SK-N-SH (cell line): ENCODE measurements around the gene BEND4. TPM values are rescaled to one million over a fixed set of nuclear protein-coding genes. Genes with fewer than 3 reads are reported as not detected.

Experiments used
- CTCF ChIA-PET: fragments of 300-600, 350-600 bp; formaldehyde crosslinking; extraction: SDS; loops from one replicate; lab custom pipeline; 2021; lab: Yijun Ruan, JAX
- POLR2A ChIA-PET: fragments of 350-600 bp; sonication (Branson Sonifier 250); formaldehyde crosslinking; extraction: SDS; loops from one replicate; lab custom pipeline; 2020; ENCODE audit warnings: antibody characterized with exemption, inconsistent platforms; lab: Yijun Ruan, JAX
- DNase-seq: peaks from one replicate; pipeline ENCODE4 v3.0.0; 2012
- H2AFZ ChIP-seq: fragments of 200-600 bp; sonication (generic); 2 replicates; pipeline ENCODE4 v1.8.1; 2016; ENCODE audit warnings: antibody characterized with exemption, mild to moderate bottlenecking, low read depth
- H3F3A ChIP-seq: fragments of 200-600 bp; sonication (generic); replicated peaks from 2 replicates; pipeline ENCODE3; 2016; ENCODE audit warnings: antibody characterized with exemption, mild to moderate bottlenecking; ENCODE audit not compliant: insufficient read depth
- H3K27ac ChIP-seq, 2 experiments: fragments of 200-500 bp in 1 of 2; fragments of 200-600 bp in 1 of 2; sonication (Bioruptor generic) in 1 of 2; sonication (generic), shearing (Covaris generic) in 1 of 2; 2 replicates each; pipeline versions ENCODE4 v1.5.1 to v1.6.1; 2014 to 2016; ENCODE audit warnings: low read depth in 2 of 2, inconsistent platforms in 1 of 2, low read length in 1 of 2, mild to moderate bottlenecking in 1 of 2, mixed read lengths in 1 of 2
- H3K27me3 ChIP-seq: fragments of 200-600 bp; sonication (generic), shearing (Covaris generic); 2 replicates; pipeline ENCODE4 v1.6.1; 2016; ENCODE audit warnings: mixed run types; ENCODE audit not compliant: insufficient read depth
- H3K36me3 ChIP-seq, 2 experiments: fragments of 200-500 bp in 1 of 2; fragments of 200-600 bp in 1 of 2; sonication (Bioruptor generic) in 1 of 2; sonication (generic) in 1 of 2; replicated peaks in 1 of 2; 2 replicates each; pipeline versions ENCODE3 to v1.5.1; 2014 to 2016; ENCODE audit warnings: low read length in 1 of 2, mild to moderate bottlenecking in 1 of 2; ENCODE audit not compliant: insufficient read depth in 2 of 2, control insufficient read depth in 1 of 2
- H3K4me1 ChIP-seq, 2 experiments: fragments of 200-500 bp in 1 of 2; fragments of 200-600 bp in 1 of 2; sonication (Bioruptor generic) in 1 of 2; sonication (generic), shearing (Covaris generic) in 1 of 2; 2 replicates each; pipeline versions ENCODE4 v1.5.1 to v1.6.1; 2014 to 2016; ENCODE audit warnings: low read depth in 1 of 2, low read length in 1 of 2, mixed run types in 1 of 2; ENCODE audit not compliant: insufficient read depth in 2 of 2, control insufficient read depth in 1 of 2
- H3K4me2 ChIP-seq: fragments of 200-600 bp; sonication (generic), shearing (Covaris generic); 2 replicates; pipeline ENCODE4 v1.6.1; 2017; ENCODE audit warnings: mixed run types
- H3K4me3 ChIP-seq, 2 experiments: fragments of 200-500 bp in 1 of 2; fragments of 200-600 bp in 1 of 2; sonication (Bioruptor generic) in 1 of 2; sonication (generic), shearing (Covaris generic) in 1 of 2; 2 replicates each; pipeline versions ENCODE4 v1.5.1 to v1.8.1; 2014 to 2016; ENCODE audit warnings: low read depth in 2 of 2, inconsistent platforms in 1 of 2, low read length in 1 of 2, mild to moderate bottlenecking in 1 of 2, mixed read lengths in 1 of 2, moderate library complexity in 1 of 2
- H3K79me2 ChIP-seq: fragments of 200-600 bp; sonication (generic); 2 replicates; pipeline ENCODE4 v1.8.1; 2017; ENCODE audit warnings: mild to moderate bottlenecking; ENCODE audit not compliant: insufficient read depth
- H3K9ac ChIP-seq: fragments of 200-600 bp; sonication (generic); 2 replicates; pipeline ENCODE4 v1.6.1; 2017; ENCODE audit warnings: mixed run types
- H3K9me2 ChIP-seq: fragments of 200-600 bp; sonication (generic); 2 replicates; pipeline ENCODE4 v1.6.1; 2017; ENCODE audit warnings: mixed run types
- H3K9me3 ChIP-seq: fragments of 200-600 bp; sonication (generic); 2 replicates; pipeline ENCODE4 v1.6.1; 2017; ENCODE audit warnings: mixed run types, mild to moderate bottlenecking, moderate library complexity
- H4K20me1 ChIP-seq: fragments of 200-600 bp; sonication (generic); 2 replicates; pipeline ENCODE4 v1.6.1; 2017; ENCODE audit warnings: mild to moderate bottlenecking, mixed run types; ENCODE audit not compliant: insufficient read depth
- ELF1 ChIP-seq: IDR thresholded peaks from 2 replicates; pipeline ENCODE4 v1.4.0; 2012
- EZH2phosphoT487 ChIP-seq: fragments of 200-600 bp; sonication (generic); IDR thresholded peaks from 2 replicates; pipeline ENCODE4 v1.6.1; 2017; ENCODE audit warnings: low read depth, mixed run types, mild to moderate bottlenecking, antibody characterized with exemption, moderate library complexity, borderline replicate concordance
- GATA2 ChIP-seq: sonication (generic); formaldehyde crosslinking; IDR thresholded peaks from 2 replicates; pipeline ENCODE4 v1.5.0; 2020; ENCODE audit warnings: mild to moderate bottlenecking, missing genetic modification reagents
- MXI1 ChIP-seq: IDR thresholded peaks from 2 replicates; pipeline ENCODE4 v1.6.1; 2012; ENCODE audit warnings: mild to moderate bottlenecking, low read depth, low read length, improper control_type of control experiment
- POLR2AphosphoS5 ChIP-seq: IDR thresholded peaks from 2 replicates; pipeline ENCODE4 v1.6.1; 2012; ENCODE audit warnings: low read depth, low read length
- RAD21 ChIP-seq: IDR thresholded peaks from 2 replicates; pipeline ENCODE4 v1.6.1; 2012; ENCODE audit warnings: mild to moderate bottlenecking, low read length
- RCOR1 ChIP-seq: fragments of 150-350 bp; IDR thresholded peaks from 2 replicates; pipeline ENCODE4 v1.6.1; 2017; ENCODE audit warnings: antibody characterized with exemption, low read length
- RFX5 ChIP-seq: IDR thresholded peaks from 2 replicates; pipeline ENCODE4 v1.6.1; 2012; ENCODE audit warnings: mild to moderate bottlenecking, improper control_type of control experiment, low read length
- TEAD4 ChIP-seq: IDR thresholded peaks from 2 replicates; pipeline ENCODE4 v1.4.0; 2012; ENCODE audit warnings: mild to moderate bottlenecking, borderline replicate concordance; ENCODE audit not compliant: insufficient read depth
- YY1 ChIP-seq: IDR thresholded peaks from 2 replicates; pipeline ENCODE4 v1.4.0; 2012; ENCODE audit warnings: low read depth, mild to moderate bottlenecking
- ZBTB33 ChIP-seq: IDR thresholded peaks from 2 replicates; pipeline ENCODE4 v1.4.0; 2012; ENCODE audit warnings: low read depth, borderline replicate concordance
- WGBS: methylation state at CpG from one replicate; pipeline ENCODE4 v1.1.6; 2017; ENCODE audit warnings: low lambda C conversion rate; 5-methylcytosine and 5-hydroxymethylcytosine counted together
- polyA plus RNA-seq, 3 experiments: library from polyadenylated mRNA; depleted of rRNA; stranded (reverse); fragments of >200 nt; gene quantifications; 2 replicates each; pipeline ENCODE4 v1.2.3, GENCODE V29; 2012
- TF ChIP-seq, protein P1 (sequence below): IDR thresholded peaks from 2 replicates; pipeline ENCODE4 v1.6.1; 2012; ENCODE audit warnings: mild to moderate bottlenecking, low read depth, low read length, moderate library complexity
- TF ChIP-seq, protein P2 (sequence below): IDR thresholded peaks from 2 replicates; pipeline ENCODE4 v1.4.0; 2012; ENCODE audit warnings: low read depth, borderline replicate concordance
- TF ChIP-seq, protein P3 (sequence below): IDR thresholded peaks from 2 replicates; pipeline ENCODE4; 2012

BEND4 gene
- polyA plus RNA-seq, 1 of the 3 experiments (the other 2 are of a cell fraction) = 0.02 TPM

- no peaks in the 10 kb centered on the region for H3K9me2 ChIP-seq
- no peak overlapping the region for H3K27ac ChIP-seq
- no peak for DNase-seq
- H3K9ac ChIP-seq = no peak overlapping the region
- no peaks in the 10 kb centered on the region; a peak in 1 of 4 replicates for H3K4me1 ChIP-seq
- no peaks in the 10 kb centered on the region for H3F3A ChIP-seq
- no peak overlapping the region for H2AFZ ChIP-seq
- TF ChIP-seq, protein P1, sequence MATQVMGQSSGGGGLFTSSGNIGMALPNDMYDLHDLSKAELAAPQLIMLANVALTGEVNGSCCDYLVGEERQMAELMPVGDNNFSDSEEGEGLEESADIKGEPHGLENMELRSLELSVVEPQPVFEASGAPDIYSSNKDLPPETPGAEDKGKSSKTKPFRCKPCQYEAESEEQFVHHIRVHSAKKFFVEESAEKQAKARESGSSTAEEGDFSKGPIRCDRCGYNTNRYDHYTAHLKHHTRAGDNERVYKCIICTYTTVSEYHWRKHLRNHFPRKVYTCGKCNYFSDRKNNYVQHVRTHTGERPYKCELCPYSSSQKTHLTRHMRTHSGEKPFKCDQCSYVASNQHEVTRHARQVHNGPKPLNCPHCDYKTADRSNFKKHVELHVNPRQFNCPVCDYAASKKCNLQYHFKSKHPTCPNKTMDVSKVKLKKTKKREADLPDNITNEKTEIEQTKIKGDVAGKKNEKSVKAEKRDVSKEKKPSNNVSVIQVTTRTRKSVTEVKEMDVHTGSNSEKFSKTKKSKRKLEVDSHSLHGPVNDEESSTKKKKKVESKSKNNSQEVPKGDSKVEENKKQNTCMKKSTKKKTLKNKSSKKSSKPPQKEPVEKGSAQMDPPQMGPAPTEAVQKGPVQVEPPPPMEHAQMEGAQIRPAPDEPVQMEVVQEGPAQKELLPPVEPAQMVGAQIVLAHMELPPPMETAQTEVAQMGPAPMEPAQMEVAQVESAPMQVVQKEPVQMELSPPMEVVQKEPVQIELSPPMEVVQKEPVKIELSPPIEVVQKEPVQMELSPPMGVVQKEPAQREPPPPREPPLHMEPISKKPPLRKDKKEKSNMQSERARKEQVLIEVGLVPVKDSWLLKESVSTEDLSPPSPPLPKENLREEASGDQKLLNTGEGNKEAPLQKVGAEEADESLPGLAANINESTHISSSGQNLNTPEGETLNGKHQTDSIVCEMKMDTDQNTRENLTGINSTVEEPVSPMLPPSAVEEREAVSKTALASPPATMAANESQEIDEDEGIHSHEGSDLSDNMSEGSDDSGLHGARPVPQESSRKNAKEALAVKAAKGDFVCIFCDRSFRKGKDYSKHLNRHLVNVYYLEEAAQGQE = no peak
- TF ChIP-seq TEAD4 = no peak
- no peak for TF ChIP-seq ELF1
- TF ChIP-seq EZH2phosphoT487 = no peak
- TF ChIP-seq GATA2 (CRISPR knock-in tag) = no peak
- no peak for TF ChIP-seq YY1
- TF ChIP-seq, all 33 proteins: peak for 0
- no peaks in the 10 kb centered on the region for H3K79me2 ChIP-seq
- H4K20me1 ChIP-seq = no peaks in the 10 kb centered on the region
- no peak overlapping the region for H3K4me2 ChIP-seq
- POLR2A ChIA-PET = no interaction called here
- no peaks in the 10 kb centered on the region for H3K36me3 ChIP-seq
- 55% methylated on average over 2 of the region's 2 CpGs for WGBS
- CTCF ChIA-PET = no interaction called here
- no peak overlapping the region for H3K4me3 ChIP-seq
- H3K27me3 ChIP-seq = no peaks in the 10 kb centered on the region; the same call in 1 of the 2 replicates
- no peaks in the 10 kb centered on the region for H3K9me3 ChIP-seq
These were observed 29.3 kb downstream of the BEND4 start for GRCh38 chr4:42123071-42123644.

DNA sequence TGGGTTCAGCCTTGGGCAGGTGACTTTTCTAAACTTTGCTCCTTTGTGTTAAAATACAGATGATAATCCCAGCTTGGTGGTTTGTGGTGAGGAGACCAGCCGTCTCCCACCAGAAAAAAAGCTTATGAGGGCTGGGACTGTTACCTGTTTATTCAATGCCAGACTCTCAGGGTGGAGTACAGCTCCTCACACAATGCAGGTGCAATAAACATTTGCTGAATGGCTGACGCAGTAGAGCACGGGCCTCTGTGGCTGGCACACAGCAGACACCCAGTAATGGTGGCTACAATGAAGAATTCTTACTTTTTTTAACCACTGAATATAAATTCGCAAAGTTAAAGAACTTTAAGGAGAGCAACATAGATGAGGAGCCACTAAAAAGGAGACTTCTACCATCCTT is 30.2 kb downstream of the BEND4 start:
- no peak overlapping the region for H3K27ac ChIP-seq
- H3K4me1 ChIP-seq = no peaks in the 10 kb centered on the region; a peak in 1 of 4 replicates
- no peak overlapping the region for H2AFZ ChIP-seq
- no peak overlapping the region for H3K9ac ChIP-seq
- H3K79me2 ChIP-seq = no peaks in the 10 kb centered on the region
- peaks cover 3% of the 10 kb centered on the region; the same call in 1 of the 2 replicates for H3K27me3 ChIP-seq
- CTCF ChIA-PET = interaction anchor here (0.6 kb wide), 1 partner anchor 32 kb away, joined by 3 read pairs; no protein-coding TSS in a partner anchor
- no peak for DNase-seq
- no peak overlapping the region for H3K4me3 ChIP-seq
- no peaks in the 10 kb centered on the region for H3K9me3 ChIP-seq
- no peaks in the 10 kb centered on the region for H3K36me3 ChIP-seq
- POLR2A ChIA-PET = no interaction called here
- no peaks in the 10 kb centered on the region for H3F3A ChIP-seq
- WGBS = 74% methylated on average over 4 of the region's 4 CpGs
- no peaks in the 10 kb centered on the region for H3K9me2 ChIP-seq
- H4K20me1 ChIP-seq = no peaks in the 10 kb centered on the region
- no peak overlapping the region for H3K4me2 ChIP-seq
- TF ChIP-seq MXI1 (no peak), RAD21 (no peak), ZBTB33 (no peak), RCOR1 (no peak), RFX5 (no peak), POLR2AphosphoS5 (no peak)
- TF ChIP-seq, protein P2, sequence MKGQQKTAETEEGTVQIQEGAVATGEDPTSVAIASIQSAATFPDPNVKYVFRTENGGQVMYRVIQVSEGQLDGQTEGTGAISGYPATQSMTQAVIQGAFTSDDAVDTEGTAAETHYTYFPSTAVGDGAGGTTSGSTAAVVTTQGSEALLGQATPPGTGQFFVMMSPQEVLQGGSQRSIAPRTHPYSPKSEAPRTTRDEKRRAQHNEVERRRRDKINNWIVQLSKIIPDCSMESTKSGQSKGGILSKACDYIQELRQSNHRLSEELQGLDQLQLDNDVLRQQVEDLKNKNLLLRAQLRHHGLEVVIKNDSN = no peak
- TF ChIP-seq, protein P3, sequence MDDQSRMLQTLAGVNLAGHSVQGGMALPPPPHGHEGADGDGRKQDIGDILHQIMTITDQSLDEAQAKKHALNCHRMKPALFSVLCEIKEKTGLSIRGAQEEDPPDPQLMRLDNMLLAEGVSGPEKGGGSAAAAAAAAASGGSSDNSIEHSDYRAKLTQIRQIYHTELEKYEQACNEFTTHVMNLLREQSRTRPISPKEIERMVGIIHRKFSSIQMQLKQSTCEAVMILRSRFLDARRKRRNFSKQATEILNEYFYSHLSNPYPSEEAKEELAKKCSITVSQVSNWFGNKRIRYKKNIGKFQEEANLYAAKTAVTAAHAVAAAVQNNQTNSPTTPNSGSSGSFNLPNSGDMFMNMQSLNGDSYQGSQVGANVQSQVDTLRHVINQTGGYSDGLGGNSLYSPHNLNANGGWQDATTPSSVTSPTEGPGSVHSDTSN = no peak
- TF ChIP-seq, protein P1 = no peak
